Duodenal mucosa (tissue), 2 donors: ENCODE measurements around the gene ZSCAN25.

ENCODE experiments used
- H3K27ac ChIP-seq: one replicate; pipeline ENCODE4 v1.7.0; 2013; ENCODE audit warnings: low read depth, low read length
- H3K27me3 ChIP-seq, 2 donors: one replicate each; pipeline ENCODE4 v1.7.0; 2013; ENCODE audit warnings: low read length in 2 of 2, control low read depth in 1 of 2; ENCODE audit not compliant: insufficient read depth in 2 of 2, control insufficient read depth in 1 of 2
- H3K36me3 ChIP-seq, 2 donors: one replicate each; pipeline ENCODE4 v1.7.0; 2013; ENCODE audit warnings: low read length in 2 of 2, control low read depth in 1 of 2; ENCODE audit not compliant: insufficient read depth in 2 of 2, control insufficient read depth in 1 of 2
- H3K4me1 ChIP-seq, 2 donors: one replicate each; pipeline ENCODE4 v1.7.0; 2013; ENCODE audit warnings: low read length in 2 of 2, control low read depth in 1 of 2; ENCODE audit not compliant: insufficient read depth in 2 of 2, control insufficient read depth in 1 of 2
- H3K4me3 ChIP-seq, 2 donors: one replicate each; pipeline ENCODE4 v1.7.0; 2013; ENCODE audit warnings: low read length in 2 of 2, low read depth in 1 of 2
- H3K9ac ChIP-seq, 2 donors: one replicate each; pipeline ENCODE4 v1.7.0; 2013; ENCODE audit warnings: low read length in 2 of 2, low read depth in 1 of 2
- H3K9me3 ChIP-seq, 2 donors: one replicate each; pipeline ENCODE4 v1.7.0; 2013; ENCODE audit warnings: low read length in 2 of 2, control low read depth in 1 of 2; ENCODE audit not compliant: control insufficient read depth in 1 of 2

The ZSCAN25 gene

DNA sequence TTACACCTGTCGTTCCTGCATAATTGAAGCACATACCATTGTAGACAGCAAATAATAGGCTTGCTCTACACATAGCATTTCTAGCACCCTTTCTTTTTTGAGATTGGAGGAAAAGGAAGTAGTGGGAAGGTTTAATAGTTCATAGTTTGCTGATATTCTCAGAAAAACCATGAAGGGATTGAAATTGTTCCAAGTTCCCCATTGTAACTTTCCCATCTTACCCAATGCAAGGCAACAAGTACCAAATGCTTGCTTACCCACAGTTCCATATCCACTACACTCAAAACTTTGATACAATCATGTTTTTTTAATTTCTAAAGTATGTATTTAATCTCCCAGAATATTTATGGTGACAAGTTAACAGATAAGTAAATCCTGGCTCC, 49.3 kb downstream of the ZSCAN25 start:
- Histone ChIP-seq H3K9ac (no peak overlapping the region), H3K4me3 (no peak overlapping the region), H3K27ac (no peak overlapping the region), H3K27me3 (no peaks in the 10 kb centered on the region), H3K9me3 (peaks cover 0 to 5% of the 10 kb centered on the region in 2 donors), H3K36me3 (peaks cover 56 to 89% of the 10 kb centered on the region in 2 donors), H3K4me1 (no peaks in the 10 kb centered on the region)

DNA sequence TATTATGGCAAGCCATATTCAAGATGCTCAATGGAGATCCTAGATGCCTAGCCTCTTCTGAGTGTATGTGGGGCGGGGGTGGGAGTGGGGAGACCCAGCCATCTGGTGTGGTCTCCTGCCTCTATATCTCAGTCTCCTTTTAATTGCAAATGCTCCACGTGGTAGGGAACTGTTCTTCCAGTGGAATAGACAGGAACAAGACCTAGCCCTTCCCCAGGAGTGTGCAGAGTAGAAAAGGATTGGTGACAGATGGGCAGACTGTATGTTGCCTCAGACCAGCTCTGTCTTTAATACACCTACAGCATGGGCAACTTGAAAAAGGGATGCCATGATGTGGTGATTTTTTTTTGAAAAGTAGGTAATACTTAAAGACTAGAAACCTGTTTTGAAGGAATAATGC, 50.4 kb downstream of the ZSCAN25 start:
- H3K9ac ChIP-seq = no peak overlapping the region
- no peaks in the 10 kb centered on the region for H3K27me3 ChIP-seq
- no peaks in the 10 kb centered on the region for H3K4me1 ChIP-seq
- no peak overlapping the region for H3K27ac ChIP-seq
- peaks cover 52 to 86% of the 10 kb centered on the region in 2 donors for H3K36me3 ChIP-seq
- no peak overlapping the region for H3K4me3 ChIP-seq
- no peaks in the 10 kb centered on the region for H3K9me3 ChIP-seq

DNA sequence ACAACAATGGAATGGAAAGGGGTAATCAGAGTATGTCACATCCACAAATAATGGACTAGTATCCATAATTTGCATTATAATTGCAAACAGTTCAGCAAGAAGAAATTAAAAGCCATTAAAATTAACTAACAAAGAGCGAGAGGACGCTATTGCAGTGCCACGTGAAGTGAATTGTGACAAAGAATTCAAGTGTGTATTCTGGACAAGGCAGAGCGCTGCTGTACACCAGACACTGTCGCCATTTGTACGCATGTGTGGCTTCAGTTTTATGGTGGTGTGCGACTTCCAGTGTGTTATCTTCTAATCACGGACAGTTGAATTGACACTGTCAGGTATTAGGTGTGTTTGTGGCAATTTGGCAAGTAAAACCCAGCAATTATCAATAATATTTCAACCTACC, 51.8 kb downstream of the ZSCAN25 start:
- H3K27me3 ChIP-seq = no peaks in the 10 kb centered on the region

DNA sequence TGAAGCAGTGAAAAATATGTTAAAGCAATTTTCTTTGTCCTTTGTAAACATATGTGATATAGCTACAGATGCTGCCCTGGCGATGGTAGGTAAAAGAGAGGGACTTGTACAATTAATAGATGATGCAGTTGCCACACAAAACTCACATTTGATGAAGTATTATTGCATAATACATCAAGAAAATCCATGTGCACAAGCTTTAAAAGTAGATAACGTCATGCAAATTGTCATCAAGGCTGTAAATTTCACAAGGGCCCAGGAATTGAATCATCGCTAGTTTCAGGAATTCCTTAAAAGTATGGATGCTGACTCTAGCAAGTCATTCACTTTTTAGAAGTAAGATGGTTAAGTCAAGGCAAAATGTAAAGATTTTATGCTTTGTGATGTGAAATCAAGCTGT, 53.0 kb downstream of the ZSCAN25 start:
- no peaks in the 10 kb centered on the region for H3K9me3 ChIP-seq
- no peak overlapping the region for H3K4me3 ChIP-seq
- no peaks in the 10 kb centered on the region for H3K27me3 ChIP-seq
- peaks cover 34 to 86% of the 10 kb centered on the region in 2 donors for H3K36me3 ChIP-seq
- H3K4me1 ChIP-seq = peaks cover 10 to 11% of the 10 kb centered on the region in 2 donors
- no peak overlapping the region for H3K9ac ChIP-seq
- H3K27ac ChIP-seq = no peak overlapping the region

More for the DNA sequence above, 51.8 kb downstream of the ZSCAN25 start:
- Histone ChIP-seq H3K36me3 (peaks cover 39 to 86% of the 10 kb centered on the region in 2 donors), H3K4me3 (no peak overlapping the region), H3K27ac (no peak overlapping the region), H3K4me1 (peaks cover 5 to 8% of the 10 kb centered on the region in 2 donors), H3K9ac (no peak overlapping the region), H3K9me3 (no peaks in the 10 kb centered on the region)

DNA sequence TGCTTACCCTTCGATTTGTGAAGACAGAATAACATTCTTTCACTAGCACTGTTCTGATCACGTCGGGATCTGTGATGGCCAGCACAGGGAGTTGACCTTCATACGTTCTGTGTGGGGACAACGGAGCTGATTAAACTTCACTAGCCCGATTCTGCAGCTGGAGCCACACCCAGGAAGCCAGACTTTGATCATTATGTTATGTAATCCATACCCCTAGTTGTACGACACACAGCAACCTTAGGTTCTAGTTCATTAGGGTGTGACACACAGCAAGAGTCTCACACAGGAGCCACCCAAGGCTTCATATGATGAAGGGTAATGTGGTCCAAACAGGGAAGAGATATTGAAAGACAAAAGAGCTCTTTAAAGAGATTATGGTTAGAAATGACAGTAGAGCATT, 55.8 kb downstream of the ZSCAN25 start:
- Histone ChIP-seq H3K9me3 (no peaks in the 10 kb centered on the region), H3K27ac (no peak overlapping the region), H3K9ac (no peak overlapping the region), H3K27me3 (no peaks in the 10 kb centered on the region), H3K4me1 (peaks cover 17% of the 10 kb centered on the region in 2 donors), H3K4me3 (no peak overlapping the region), H3K36me3 (peaks cover 28 to 81% of the 10 kb centered on the region in 2 donors)

DNA sequence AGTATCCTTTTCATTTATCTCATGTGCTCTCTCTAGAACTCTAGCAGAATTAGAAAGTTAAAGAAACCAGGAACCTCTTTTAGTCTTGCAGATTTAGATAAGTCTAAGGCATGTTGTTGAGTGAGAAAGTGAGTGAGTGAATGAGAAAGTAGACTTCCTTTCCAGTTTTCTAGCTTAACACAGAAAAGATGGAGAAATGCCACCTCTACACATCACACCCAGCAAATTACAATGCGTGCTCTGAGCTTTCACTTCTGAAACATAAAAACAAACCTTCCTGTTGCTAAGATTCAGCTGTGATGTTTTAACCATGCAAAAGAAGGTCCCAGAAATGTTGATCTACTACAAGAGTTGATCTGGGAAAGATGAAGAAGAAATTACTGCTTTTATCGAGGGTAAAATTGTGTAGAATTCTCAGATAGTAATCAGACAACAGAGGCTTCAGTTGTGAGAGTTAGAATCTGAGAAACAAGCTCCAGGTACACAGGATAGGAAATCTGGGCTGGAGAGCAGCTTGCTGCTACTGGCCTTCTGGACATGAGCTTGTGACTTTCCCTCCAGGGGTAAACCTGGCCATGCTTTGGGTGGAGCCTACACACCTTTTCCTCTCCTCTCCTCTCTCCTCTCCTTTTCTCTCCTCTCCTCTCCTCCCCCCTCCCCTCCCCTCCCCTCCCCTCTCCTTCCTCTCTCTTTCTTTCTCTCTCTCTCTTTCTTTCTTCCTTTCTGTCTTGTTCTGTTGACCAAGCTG, 58.4 kb downstream of the ZSCAN25 start:
- Histone ChIP-seq H3K4me1 (peaks cover 17 to 18% of the 10 kb centered on the region in 2 donors), H3K4me3 (peak overlapping the region; percentile 3 to 60), H3K27ac (no peak overlapping the region), H3K36me3 (peaks cover 34 to 58% of the 10 kb centered on the region in 2 donors), H3K9ac (no peak overlapping the region), H3K9me3 (no peaks in the 10 kb centered on the region), H3K27me3 (no peaks in the 10 kb centered on the region)

DNA sequence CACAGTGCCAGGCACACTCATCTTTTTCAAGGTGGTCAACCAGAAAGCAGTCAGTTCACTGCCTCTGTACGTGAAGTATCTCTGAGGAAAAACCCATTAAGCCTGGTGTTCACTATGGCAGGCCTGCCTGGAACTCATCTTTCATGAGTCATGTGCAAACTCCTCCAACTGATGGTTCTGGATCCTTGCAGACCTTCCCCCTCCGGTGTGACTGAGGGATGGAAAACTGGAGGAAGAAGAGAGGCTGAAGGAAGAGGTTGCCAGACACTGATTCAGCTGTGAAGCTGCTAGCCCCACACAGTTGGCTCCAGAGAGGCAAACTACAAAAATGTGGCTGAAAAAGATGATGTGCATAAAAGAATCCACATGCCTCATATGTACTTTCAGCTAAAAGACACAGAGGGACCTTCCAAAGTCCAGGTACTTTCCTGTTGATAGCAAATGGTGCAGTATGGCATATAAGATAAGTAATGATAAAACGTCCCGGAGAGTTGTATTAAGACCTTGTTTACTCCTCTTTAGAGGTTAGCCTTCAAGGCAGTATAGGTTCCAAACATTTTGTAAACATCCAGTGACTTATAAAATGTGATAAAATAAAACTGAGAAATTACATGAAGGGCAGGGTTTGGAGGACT, 60.4 kb downstream of the ZSCAN25 start:
- Histone ChIP-seq H3K9me3 (no peaks in the 10 kb centered on the region), H3K36me3 (peaks cover 26 to 46% of the 10 kb centered on the region in 2 donors), H3K27ac (peak overlapping the region; percentile 35), H3K9ac (peak overlapping the region in 1 of 2 donors; percentile 74), H3K27me3 (no peaks in the 10 kb centered on the region), H3K4me1 (peaks cover 17 to 22% of the 10 kb centered on the region in 2 donors), H3K4me3 (peak overlapping the region; percentile 60 to 70)

DNA sequence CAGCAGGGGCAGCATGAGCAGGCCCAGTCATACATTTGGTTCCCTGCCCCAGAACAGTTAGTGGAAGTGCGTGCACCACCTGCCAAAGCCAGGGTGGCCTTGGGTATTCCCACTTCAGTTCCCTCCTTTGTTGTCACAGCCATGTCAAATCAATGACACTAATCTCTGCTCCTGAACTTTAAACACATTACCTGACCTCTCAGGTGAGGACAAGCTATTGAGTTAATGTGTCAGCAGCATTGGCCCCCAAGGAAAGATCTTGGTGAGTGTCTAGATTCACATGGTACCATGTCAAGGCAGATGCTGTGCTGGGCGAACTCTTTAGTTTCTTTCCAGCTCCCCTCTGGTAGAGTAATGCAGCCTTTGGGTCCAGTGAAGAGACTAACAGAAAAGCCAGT, 60.9 kb downstream of the ZSCAN25 start:
- peaks cover 26 to 41% of the 10 kb centered on the region in 2 donors for H3K36me3 ChIP-seq
- no peaks in the 10 kb centered on the region for H3K9me3 ChIP-seq
- no peaks in the 10 kb centered on the region for H3K27me3 ChIP-seq
- H3K4me3 ChIP-seq = peak overlapping the region; percentile 60 to 70
- H3K9ac ChIP-seq = peak overlapping the region; percentile 54 to 74
- peaks cover 14 to 20% of the 10 kb centered on the region in 2 donors for H3K4me1 ChIP-seq
- peak overlapping the region; percentile 35 for H3K27ac ChIP-seq

DNA sequence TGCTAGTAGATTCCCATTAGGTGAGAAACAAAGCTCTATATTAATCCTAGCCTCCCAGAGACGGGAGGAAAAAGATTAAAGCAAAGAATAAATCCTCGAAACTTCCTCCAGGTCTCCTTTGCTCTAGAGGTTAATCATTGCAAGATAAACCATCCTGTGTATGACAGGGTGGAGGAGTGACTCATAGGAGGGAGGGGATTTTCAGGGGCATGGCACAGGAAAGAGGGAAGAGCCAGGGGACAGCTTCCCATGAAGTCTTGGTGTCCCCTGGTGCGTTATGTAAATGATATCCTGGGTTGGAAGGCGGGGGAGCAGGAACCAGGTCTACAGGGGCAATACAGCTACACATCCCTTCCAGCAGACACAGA, 62.3 kb downstream of the ZSCAN25 start:
- Histone ChIP-seq H3K36me3 (peaks cover 26 to 27% of the 10 kb centered on the region in 2 donors), H3K27me3 (no peaks in the 10 kb centered on the region), H3K27ac (peak overlapping the region; percentile 51), H3K4me1 (peaks cover 7 to 15% of the 10 kb centered on the region in 2 donors), H3K9me3 (no peaks in the 10 kb centered on the region), H3K9ac (peak overlapping the region; percentile 54 to 74), H3K4me3 (peak overlapping the region; percentile 60 to 70)

DNA sequence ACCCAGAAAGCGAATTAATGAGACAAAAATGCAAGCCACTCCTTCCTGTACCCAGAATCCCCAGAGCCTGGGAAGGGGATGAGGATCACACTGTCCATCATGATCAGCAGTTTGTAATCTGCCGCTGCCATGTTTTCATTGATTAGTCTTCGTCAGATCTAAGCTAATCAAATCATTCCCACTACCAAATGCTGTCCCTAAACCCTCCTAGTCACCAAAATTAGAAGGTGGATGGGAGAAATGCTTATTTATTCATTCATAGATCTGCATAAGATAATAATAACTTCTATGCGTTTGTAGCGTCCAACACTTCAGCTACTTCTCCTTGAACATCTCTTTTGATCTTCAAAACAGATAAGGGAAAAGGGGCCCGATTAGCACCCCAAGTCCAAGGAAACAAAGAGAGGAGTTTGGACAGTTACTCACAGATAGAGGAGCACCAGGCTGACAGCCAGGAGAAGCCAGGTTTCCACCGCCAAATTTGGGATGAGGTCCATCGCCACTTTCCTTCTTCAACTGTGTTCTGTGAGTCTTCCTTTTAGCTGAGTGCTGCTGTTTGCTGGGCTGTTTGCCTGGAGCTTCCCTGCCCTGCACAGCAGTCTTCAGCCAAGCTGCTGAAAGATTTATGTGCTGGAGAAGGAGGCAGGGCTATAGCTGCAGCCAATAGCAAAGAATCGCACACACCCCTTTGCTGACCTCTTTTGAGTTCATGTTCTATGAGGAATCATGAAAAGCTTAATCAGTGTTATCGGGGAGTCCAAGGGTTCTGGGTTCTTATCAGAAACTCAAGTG, 62.9 kb downstream of the ZSCAN25 start, which contains the start of gene CYP3A5:
Gene CYP3A5 (minus strand): TSS at position 597 of the 792 bp plus-strand sequence. CDS start 100 bp downstream, at position 497.
- Histone ChIP-seq H3K9ac (peak within 1 kb of the TSS; percentile 54 to 74), H3K4me3 (peak within 1 kb of the TSS; percentile 60 to 70), H3K9me3 (no peaks in the 10 kb centered on the region), H3K27me3 (no peaks in the 10 kb centered on the region), H3K27ac (peak within 1 kb of the TSS; percentile 51), H3K4me1 (peaks cover 7 to 14% of the 10 kb centered on the region in 2 donors), H3K36me3 (peaks cover 22 to 25% of the 10 kb centered on the region in 2 donors)
